ENCODE data around the gene PHLDB2.

PHLDB2 gene

DNA sequence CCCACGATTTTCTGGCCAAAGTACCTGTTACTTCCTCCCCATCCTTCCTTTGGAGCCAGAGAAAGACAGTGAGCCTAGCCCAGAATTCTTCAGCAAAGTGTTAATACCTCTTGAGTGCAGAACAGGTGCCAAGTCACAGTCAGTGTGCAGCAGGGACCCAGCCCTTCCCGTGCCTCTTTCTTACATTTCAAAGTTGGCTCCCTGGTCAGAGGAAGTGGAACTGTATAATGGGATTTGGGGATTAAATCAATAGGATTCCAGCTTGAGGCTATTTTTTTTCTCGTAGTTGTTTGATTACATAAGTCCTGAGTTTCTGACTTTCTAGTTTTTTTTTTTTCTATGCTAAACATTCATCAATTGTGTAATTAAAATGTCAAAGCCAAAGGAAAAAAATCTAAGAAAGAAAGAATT lies 67.2 kb downstream of the PHLDB2 start:
- DNase-seq = no peak

GRCh38 chr3:111928613-111929012 lies 69.5 kb downstream of the PHLDB2 start:
- no peak for DNase-seq

DNA sequence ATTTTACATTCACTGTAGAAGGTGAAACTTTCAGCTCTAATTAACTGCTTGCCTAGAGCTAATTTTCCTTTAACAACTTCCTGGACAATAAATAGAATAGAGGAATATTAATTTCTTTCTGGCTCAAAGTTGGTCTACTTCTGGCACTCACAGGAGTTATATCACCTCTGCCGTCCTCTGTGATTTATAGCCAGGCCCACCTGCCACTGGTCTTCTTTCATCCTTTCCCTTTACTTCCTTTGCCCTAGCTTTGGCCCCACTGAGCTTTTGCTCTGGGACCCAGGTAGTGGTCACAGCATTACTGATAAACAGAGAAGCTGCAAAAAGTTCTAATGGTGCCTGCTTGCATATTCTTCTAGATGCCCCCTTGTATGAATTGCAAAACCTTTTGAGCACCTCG lies 70.4 kb downstream of the PHLDB2 start:
- DNase-seq = no peak

GRCh38 chr3:111932946-111933345 lies 73.9 kb downstream of the PHLDB2 start:
- DNase-seq = no peak

GRCh38 chr3:111936191-111936841 lies 77.3 kb downstream of the PHLDB2 start:
- no peak for DNase-seq

DNA sequence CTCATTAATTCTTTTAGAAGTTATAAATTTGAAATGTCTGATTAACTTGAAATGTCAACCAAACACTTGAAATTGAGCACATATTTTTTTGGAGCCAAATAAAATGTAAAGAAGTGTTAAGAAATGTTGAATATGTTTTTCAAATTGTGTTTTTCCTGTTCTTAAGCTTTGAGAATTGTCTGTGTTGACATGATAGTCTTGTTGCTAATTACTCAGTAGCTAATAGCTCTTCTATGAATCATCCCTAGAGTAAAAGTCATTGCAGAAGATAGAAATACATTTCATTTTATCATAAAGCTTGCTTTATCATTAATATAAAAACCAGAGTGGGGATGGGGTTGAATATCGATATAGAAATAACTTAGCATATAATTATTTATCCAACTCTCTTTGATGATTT lies 77.9 kb downstream of the PHLDB2 start:
- DNase-seq = no peak

DNA sequence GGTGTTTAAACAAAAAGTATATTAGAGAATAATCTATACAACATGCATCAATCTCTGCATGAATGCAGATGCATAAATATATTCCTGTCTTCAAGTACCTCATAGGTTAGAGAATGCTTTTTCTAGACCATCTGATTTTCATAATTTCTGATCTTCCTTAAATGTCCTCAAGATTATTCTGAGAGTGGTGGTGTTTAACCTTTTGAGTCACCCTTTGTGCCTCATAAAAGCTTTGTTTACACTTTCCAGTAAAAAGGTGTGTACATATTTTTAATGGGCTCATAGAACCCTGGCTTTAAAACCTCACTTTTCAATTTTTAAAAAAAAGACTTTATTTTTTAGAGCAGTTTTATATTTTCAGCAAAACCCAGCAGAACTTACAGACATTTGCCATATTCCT lies 78.8 kb downstream of the PHLDB2 start:
- DNase-seq = no peak

DNA sequence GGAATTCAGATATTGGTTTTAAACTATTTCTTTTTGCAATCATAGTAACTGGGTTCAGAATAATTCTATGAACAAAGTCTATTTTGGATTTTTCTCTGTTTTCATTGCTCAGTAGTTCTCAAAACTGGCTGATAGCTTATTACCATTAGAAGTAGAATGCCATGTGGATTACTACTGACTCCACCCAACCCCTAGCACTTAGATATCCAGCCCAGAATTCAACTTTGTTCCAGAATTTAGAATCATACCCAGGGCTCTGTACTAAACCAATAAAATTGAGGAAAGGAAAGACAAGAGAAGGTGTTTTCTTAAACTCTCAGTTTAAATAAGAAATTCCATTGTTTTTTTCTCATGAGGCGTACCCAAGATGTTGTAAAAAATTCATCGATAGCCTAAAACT lies 80.8 kb downstream of the PHLDB2 start:
- no peak for DNase-seq

- no peak for DNase-seq
Measured at GRCh38 chr3:111943533-111943932, 84.5 kb downstream of the PHLDB2 start.

DNA sequence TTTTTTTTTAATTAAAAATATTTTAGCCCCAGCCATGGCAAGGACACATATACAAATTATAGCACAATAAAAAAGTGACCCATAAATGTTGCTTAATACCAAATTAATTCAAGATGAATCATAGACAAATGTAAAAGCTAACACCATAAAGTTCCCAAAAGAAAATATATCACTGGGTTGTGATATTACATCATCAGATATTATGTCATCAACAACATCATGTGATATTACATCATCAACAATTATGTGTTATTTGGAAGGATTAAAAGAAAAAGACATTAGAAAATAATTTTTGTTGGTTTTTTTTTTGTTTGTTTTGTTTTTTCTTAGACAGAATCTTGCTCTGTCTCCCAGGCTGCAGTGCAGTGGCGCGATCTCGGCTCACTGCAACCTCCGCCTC lies 85.3 kb downstream of the PHLDB2 start:
- DNase-seq = no peak

DNA sequence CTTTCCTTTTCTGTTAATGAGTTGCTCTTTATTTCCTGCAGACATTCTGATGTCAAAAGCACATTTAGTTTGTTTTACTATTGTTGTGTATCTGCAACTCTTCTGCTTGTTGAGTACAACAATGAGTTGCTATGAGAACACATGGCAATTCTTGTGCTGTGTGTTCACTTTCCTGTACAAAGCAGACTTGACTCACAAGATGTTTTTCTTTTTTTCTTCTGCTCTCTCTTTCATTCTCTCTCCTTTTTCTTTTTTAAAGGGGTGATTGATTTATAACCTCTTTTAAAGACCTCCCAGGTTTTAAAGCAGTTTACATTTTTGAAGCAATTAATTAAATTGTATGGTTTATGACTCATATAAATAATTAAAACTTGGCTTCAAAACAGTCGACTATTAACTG lies 88.2 kb downstream of the PHLDB2 start:
- DNase-seq = no peak

DNA sequence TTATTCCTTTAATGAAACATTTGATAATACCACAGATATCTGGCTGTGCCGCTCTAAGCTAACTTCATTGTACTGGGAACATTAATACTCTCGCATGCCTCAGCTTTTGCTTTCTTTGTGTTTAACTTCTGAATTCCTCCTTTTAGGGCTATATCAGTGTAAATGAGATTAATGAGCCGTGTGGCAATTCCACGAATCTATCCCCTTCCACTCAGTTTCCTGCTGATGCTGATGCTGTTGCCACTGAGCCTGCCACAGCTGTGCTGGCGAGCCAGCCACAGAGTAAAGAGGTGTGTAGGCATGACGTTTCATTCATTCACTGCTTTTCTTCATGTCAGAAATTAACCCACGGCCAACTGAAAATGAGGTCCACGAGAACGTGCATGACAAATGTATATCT lies 89.7 kb downstream of the PHLDB2 start:
- no peak for DNase-seq

DNA sequence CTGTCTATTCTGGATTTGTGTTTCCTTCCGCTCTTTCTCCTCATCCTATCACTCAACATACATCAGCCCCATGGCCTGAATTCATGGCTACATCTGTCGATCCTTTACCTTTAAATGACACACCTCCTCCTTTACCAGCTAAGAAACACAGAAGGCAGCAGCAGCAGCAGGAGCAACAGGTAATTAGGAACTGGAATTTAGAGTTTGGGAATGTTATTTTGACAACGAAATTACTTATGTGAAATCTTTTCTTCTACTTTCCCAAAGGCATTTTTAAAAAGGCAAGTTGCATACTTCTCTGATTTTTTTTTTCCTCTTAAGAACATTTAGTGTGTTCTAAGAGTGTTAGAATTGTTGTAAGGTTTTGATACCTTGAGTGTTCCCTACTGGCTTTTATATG lies 90.6 kb downstream of the PHLDB2 start:
- DNase-seq = no peak

- no peak for DNase-seq
Measured at GRCh38 chr3:111951032-111951431, 92.0 kb downstream of the PHLDB2 start.

- no peak for DNase-seq
Measured at GRCh38 chr3:111952086-111952485, 93.0 kb downstream of the PHLDB2 start.

DNA sequence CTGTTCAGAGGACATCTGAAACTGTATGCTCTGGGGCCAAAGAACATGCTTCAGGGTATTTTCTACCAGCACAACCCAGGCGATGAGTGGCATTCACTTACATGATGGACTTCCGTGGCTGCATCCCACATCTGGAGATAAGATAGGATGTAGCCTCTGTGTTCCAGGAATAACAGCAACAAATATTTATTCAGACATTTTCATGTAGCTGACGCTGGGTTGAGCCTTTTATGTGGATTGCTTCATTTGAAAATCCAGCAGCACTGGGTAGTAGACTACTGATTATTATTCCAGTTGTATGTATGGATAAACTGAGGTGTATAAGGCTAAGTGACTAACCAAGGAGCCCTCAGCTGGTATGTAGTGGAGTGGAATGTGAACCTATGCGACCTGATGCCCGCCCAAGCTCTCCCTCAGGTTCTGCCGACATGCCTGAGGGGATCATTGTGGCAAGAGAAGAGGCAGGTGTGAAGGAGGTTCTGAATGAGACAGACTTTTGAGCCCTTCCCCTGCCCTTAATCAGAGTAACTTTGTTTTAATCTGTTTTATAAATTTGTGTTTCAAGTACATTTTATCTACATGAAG lies 93.9 kb downstream of the PHLDB2 start:
- no peak for DNase-seq

DNA sequence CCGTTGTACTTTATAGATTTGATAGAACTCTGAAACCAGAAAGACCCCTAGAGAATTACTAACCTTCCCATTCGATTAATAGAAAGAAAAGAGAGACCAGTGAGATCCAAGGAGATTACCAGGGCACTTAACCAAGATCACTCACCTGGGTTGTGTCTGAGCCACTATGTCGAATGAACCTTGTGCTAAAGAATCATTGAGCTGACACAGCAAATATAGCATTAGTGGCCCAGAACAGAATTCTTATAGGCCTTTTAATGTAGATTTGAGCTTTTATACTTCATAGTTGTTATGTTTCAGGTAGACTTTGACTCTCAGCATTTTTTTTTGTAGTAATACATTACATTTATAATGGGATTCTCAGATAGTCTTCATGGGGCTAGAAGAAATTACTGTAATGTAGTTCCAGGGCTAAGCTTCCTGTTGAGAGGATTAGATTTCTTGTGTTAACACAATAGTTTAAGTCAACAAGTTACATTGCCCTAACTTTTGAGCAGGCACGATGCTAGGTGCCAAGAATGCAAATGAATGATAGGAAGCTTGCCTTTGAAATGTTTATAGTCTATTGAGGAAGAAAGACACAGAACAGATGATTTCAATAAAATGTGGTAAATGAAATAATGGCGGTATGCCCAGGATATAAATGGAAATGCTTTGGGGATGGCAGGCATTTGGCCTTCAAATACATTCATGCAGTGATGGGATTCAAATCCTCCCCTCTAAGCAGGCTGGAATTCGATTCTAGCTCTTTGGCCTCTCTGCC lies 95.3 kb downstream of the PHLDB2 start:
- DNase-seq = no peak

DNA sequence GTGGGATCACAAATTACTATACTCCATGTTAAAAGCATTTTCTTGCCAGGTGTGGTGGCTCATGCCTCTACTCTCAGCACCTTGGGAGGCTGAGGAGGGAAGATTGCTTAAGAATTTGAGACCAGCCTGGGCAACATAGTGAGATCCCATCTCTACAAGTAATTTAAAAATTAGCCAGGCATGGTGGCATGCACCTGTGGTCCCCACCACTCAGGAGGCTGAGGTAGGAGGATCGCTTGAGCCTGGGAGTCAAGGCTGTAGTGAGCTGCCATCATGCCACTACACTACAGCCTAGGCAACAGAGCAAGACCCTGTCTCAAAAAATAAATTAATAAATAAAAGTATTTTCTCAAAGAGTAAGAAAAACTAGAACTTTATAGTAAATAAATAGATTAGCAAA lies 96.8 kb downstream of the PHLDB2 start:
- DNase-seq = no peak

GRCh38 chr3:111956449-111956848 lies 97.4 kb downstream of the PHLDB2 start:
- no peak for DNase-seq

- no peak for DNase-seq
Measured at GRCh38 chr3:111956995-111957734, 98.1 kb downstream of the PHLDB2 start.

- no peak for DNase-seq
Measured at GRCh38 chr3:111961461-111962164, 102.5 kb downstream of the PHLDB2 start.

DNA sequence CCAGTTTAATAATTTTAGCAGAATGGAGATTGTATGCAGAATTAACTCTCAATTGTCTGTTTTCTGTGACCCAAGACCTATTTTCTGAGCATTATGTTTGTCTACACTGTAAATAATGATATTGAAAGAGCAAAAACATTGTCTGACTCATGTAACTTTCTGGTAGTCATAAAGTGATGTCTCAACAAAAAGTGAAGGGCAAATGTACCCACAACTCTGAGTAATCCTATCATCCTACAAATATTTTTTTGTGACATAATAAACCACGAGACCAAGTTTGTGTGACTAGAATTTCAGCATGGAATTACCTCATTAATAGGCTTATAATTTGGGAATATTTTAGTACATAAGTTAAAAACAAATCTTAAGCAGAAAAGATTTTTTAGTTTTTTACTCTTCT lies 104.4 kb downstream of the PHLDB2 start:
- no peak for DNase-seq

GRCh38 chr3:111965484-111965883 lies 106.4 kb downstream of the PHLDB2 start:
- no peak for DNase-seq
